Lung (tissue), 12 donors: Measurements from ENCODE around the gene NMT2. TPM values are rescaled to one million over a fixed set of nuclear protein-coding genes. Genes with fewer than 3 reads are reported as not detected.

Experiments
- ATAC-seq: fragments of 200-7000 bp; cut with Tn5 transposase; one replicate; pipeline ENCODE4 v1.9.1; 2020; ENCODE audit warnings: moderate number of reproducible peaks; ENCODE audit not compliant: insufficient read depth, low FRiP score
- DNase-seq, 3 donors: peaks; one replicate each; pipeline ENCODE4 v3.0.0-alpha.2; 2013 to 2017
- H3K27ac ChIP-seq, 2 donors: one replicate each; pipeline ENCODE4 v1.5.1; 2013; ENCODE audit warnings: mild to moderate bottlenecking in 2 of 2, moderate library complexity in 2 of 2, control low read depth in 1 of 2, inconsistent platforms in 1 of 2, low read depth in 1 of 2, low read length in 1 of 2
- H3K27me3 ChIP-seq, 3 donors: one replicate each; pipeline ENCODE4 v1.5.1; 2013; ENCODE audit warnings: low read length in 2 of 3; ENCODE audit not compliant: control insufficient read depth in 3 of 3, insufficient read depth in 3 of 3
- H3K36me3 ChIP-seq, 4 donors: one replicate each; pipeline ENCODE4 v1.5.1; 2013; ENCODE audit warnings: low read length in 4 of 4, mild to moderate bottlenecking in 1 of 4, moderate library complexity in 1 of 4; ENCODE audit not compliant: control insufficient read depth in 4 of 4, insufficient read depth in 4 of 4
- H3K4me1 ChIP-seq, 5 donors: one replicate each; pipeline ENCODE4 v1.5.1; 2013; ENCODE audit warnings: low read length in 5 of 5, mild to moderate bottlenecking in 2 of 5, moderate library complexity in 1 of 5; ENCODE audit not compliant: control insufficient read depth in 5 of 5, insufficient read depth in 5 of 5
- H3K4me3 ChIP-seq: one replicate; pipeline ENCODE4 v1.5.1; 2013; ENCODE audit warnings: mild to moderate bottlenecking, control low read depth, moderate library complexity
- H3K9ac ChIP-seq, 2 donors: one replicate each; pipeline ENCODE4 v1.5.1; 2013; ENCODE audit warnings: low read length in 2 of 2, control low read depth in 1 of 2; ENCODE audit not compliant: insufficient read depth in 1 of 2
- H3K9me3 ChIP-seq, 4 donors: one replicate each; pipeline ENCODE4 v1.5.1; 2013; ENCODE audit warnings: low read length in 3 of 4, mild to moderate bottlenecking in 1 of 4, moderate library complexity in 1 of 4; ENCODE audit not compliant: control insufficient read depth in 4 of 4, insufficient read depth in 3 of 4
- WGBS, 2 donors: extraction: QIAGEN DNeasy Blood & Tissue Kit; methylation state at CpG; one replicate each; pipeline ENCODE4 v1.1.7; 2013; 5-methylcytosine and 5-hydroxymethylcytosine counted together
- polyA plus RNA-seq, 2 donors: library from polyadenylated mRNA; stranded (reverse); fragments of 200-250 nt; gene quantifications; one replicate each; pipeline ENCODE4 v1.2.1, GENCODE V29; 2013
- total RNA-seq, 2 donors: library from RNA; depleted of rRNA in 1 of 2; stranded (reverse); fragments of >200 nt in 1 of 2; gene quantifications; one replicate each; pipeline ENCODE4 v1.2.1, GENCODE V29; 2014 to 2021
- TF ChIP-seq, protein P1 (sequence below): IDR thresholded peaks from 2 replicates; pipeline ENCODE4 v1.5.1; 2012; ENCODE audit warnings: mild to moderate bottlenecking; ENCODE audit errors: control extremely low read depth, extremely low read depth
- donor health status: control.
- donor health status: control.
- donor health status: Bipolar disorder and iron deficiency.
- donor health status: healthy.
- donor health status: DM: yes; HTN: yes; CAD: no.

NMT2 gene
- total and polyA plus RNA-seq, 4 donors: 3.5 to 20.0 (median 6.4) TPM

DNA sequence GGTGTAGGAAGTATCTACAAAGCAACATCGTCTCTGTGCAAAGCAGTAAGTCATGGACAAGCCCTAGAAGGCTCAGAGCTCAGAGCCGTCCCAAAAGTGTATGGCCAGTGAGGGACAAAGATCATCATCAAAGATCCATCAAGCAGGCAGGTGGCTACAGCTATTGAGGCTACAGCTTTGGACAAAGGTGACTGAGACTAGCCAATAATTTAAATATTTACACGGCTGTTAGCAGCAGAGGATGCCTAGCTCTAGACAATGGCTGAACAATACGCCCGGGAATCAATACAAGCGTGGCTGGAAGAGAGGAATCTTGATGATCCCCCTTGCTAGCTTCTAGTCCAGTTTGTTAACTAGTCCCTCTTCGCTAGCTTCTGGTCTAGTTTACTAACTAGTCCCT lies 17.9 kb downstream of the NMT2 start:
- ATAC-seq (no peak), DNase-seq (no peak)
- H3K36me3 ChIP-seq: no peaks in the 10 kb centered on the region
- H3K27ac ChIP-seq: no peak overlapping the region
- 95 to 97% methylated on average over 7 of the region's 7 CpGs for WGBS, 2 donors
- no peak overlapping the region for H3K9ac ChIP-seq
- TF ChIP-seq, protein P1, sequence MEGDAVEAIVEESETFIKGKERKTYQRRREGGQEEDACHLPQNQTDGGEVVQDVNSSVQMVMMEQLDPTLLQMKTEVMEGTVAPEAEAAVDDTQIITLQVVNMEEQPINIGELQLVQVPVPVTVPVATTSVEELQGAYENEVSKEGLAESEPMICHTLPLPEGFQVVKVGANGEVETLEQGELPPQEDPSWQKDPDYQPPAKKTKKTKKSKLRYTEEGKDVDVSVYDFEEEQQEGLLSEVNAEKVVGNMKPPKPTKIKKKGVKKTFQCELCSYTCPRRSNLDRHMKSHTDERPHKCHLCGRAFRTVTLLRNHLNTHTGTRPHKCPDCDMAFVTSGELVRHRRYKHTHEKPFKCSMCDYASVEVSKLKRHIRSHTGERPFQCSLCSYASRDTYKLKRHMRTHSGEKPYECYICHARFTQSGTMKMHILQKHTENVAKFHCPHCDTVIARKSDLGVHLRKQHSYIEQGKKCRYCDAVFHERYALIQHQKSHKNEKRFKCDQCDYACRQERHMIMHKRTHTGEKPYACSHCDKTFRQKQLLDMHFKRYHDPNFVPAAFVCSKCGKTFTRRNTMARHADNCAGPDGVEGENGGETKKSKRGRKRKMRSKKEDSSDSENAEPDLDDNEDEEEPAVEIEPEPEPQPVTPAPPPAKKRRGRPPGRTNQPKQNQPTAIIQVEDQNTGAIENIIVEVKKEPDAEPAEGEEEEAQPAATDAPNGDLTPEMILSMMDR: no peak
- H3K9me3 ChIP-seq: no peaks in the 10 kb centered on the region
- H3K4me1 ChIP-seq: peaks cover 0 to 3% (median 0%) of the 10 kb centered on the region in 5 donors
- H3K27me3 ChIP-seq: no peaks in the 10 kb centered on the region
- no peak overlapping the region for H3K4me3 ChIP-seq

DNA sequence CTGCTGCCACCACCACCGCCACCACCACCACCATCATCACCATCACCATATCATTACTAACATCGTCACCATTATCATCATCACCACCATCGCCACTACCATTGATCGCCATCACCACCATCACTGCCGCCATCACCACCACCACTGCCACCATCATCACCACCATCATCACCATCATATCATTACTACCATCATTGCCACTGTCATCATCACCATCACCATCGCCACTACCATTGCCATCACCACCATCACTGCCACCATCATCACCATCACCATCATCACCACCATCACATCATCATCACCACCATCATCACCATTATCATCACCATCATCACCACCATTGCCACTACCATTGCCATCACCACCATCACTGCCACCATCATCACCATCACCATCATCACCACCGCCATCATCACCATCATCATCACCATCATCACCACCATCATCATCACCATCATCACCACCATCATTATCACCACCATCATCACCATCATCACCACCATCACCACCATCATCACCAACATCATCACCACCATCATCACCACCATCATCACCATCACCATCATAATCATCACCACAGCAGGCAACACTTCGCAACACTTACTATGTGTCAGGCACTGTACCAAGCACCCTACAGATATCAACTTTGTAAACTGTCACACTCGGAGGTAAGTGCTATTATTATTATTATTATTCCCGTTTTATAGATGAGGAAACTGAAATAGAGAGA lies 19.3 kb downstream of the NMT2 start:
- 89 to 92% methylated on average over 10 of the region's 10 CpGs for WGBS, 2 donors
- Histone ChIP-seq H3K27me3 (no peaks in the 10 kb centered on the region), H3K36me3 (no peaks in the 10 kb centered on the region), H3K4me1 (peaks cover 0 to 3% (median 0%) of the 10 kb centered on the region in 5 donors), H3K27ac (no peak overlapping the region), H3K9ac (no peak overlapping the region), H3K9me3 (no peaks in the 10 kb centered on the region), H3K4me3 (no peak overlapping the region)
- DNase-seq: no peak
- ATAC-seq: no peak
- TF ChIP-seq, protein P1: no peak

DNA sequence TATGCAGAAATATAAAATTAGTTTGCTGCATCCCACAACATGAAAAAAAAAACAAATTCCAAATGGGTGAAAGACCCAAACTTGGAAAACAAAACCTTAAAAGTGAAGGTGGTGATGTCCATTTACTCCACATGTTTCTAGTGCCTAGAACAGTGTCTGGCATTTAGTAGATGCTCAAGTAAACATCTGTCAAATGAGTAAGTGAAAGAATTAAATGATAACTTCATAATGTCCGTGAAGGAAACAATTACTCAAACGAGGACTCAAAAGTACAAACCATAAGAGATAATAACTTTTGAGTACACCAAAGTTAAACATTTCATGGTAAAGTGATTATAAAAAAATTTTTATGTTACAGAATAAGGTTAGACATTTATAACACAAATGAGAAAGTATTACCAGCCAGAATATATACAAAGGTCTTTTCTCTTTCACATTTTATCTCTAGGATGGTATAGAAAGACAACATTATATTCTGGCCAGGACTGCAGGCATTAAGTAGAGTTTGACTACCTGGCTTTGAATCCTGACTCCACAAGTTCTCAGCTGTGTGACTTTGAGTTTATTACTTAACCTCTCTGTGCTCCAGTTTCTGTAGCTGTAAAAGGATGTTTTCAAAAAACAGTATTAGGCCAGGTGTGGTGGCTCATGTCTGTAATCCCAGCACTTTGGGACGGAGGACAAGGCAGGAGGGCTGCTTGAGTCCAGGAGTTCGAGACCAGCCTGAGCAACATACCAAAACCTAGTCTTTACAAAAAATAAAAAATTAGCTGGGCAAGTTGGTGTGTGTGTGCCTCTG lies 20.7 kb downstream of the NMT2 start:
- no peak overlapping the region for H3K4me3 ChIP-seq
- H3K9ac ChIP-seq: no peak overlapping the region
- H3K4me1 ChIP-seq: peaks cover 0 to 3% (median 0%) of the 10 kb centered on the region in 5 donors
- H3K27me3 ChIP-seq: no peaks in the 10 kb centered on the region
- TF ChIP-seq, protein P1: no peak
- 77 to 88% methylated on average over 4 of the region's 4 CpGs for WGBS, 2 donors
- H3K27ac ChIP-seq: no peak overlapping the region
- no peak for DNase-seq
- no peaks in the 10 kb centered on the region for H3K36me3 ChIP-seq
- ATAC-seq: no peak
- H3K9me3 ChIP-seq: no peaks in the 10 kb centered on the region
